AG09319 (cell line): ENCODE data around the gene MAD1L1.
A peak's percentile ranks its signal among the peaks of the same experiment; 100 is the strongest.

Source experiments
- DNase-seq: peaks from one replicate; pipeline ENCODE4 v3.0.0-alpha.2; 2010; ENCODE audit warnings: low read depth; ENCODE audit errors: extremely low read depth
- TF ChIP-seq, protein P1 (sequence below): IDR thresholded peaks from 2 replicates; pipeline ENCODE4 v1.5.1; 2011; ENCODE audit warnings: low read depth, mild to moderate bottlenecking, inconsistent platforms, low read length, moderate library complexity

Gene MAD1L1

DNA sequence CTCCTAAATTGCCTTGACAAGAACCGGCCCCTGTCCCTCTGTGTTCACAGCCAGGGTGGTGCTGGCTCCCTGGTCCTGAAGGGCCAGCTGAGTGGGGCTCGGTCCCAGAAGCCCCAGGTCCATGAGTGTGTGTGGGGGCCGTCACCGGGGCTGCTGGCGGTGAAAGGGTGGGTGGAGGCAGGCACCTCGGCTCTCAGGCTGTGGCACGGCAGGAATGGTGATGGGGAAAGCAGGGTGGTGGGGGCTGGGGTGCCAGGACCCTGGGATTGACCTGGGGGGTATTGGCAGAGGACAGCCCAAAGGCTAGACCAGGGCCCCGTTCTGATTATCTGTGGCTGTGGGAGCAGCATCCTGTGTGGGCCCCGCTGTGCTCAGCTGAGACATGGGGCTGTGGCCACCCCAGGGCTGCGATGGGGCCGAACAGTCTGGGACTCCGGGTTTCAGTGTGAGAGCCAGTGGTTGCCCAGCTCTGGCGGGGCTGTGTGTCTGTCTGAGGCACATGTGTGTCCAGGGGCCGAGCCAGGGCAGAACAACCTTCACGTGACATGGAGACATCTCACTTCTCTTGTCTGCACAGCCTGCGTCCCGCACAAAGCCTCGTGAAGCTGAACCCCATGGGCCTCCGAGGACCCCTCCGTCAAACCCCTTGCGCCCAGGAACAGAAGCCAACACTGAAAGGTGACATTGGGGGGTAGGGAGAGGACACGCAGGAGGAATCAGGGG is 418.5 kb downstream of the MAD1L1 start:
- DNase-seq: no peak
- TF ChIP-seq, protein P1, sequence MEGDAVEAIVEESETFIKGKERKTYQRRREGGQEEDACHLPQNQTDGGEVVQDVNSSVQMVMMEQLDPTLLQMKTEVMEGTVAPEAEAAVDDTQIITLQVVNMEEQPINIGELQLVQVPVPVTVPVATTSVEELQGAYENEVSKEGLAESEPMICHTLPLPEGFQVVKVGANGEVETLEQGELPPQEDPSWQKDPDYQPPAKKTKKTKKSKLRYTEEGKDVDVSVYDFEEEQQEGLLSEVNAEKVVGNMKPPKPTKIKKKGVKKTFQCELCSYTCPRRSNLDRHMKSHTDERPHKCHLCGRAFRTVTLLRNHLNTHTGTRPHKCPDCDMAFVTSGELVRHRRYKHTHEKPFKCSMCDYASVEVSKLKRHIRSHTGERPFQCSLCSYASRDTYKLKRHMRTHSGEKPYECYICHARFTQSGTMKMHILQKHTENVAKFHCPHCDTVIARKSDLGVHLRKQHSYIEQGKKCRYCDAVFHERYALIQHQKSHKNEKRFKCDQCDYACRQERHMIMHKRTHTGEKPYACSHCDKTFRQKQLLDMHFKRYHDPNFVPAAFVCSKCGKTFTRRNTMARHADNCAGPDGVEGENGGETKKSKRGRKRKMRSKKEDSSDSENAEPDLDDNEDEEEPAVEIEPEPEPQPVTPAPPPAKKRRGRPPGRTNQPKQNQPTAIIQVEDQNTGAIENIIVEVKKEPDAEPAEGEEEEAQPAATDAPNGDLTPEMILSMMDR: no peak

DNA sequence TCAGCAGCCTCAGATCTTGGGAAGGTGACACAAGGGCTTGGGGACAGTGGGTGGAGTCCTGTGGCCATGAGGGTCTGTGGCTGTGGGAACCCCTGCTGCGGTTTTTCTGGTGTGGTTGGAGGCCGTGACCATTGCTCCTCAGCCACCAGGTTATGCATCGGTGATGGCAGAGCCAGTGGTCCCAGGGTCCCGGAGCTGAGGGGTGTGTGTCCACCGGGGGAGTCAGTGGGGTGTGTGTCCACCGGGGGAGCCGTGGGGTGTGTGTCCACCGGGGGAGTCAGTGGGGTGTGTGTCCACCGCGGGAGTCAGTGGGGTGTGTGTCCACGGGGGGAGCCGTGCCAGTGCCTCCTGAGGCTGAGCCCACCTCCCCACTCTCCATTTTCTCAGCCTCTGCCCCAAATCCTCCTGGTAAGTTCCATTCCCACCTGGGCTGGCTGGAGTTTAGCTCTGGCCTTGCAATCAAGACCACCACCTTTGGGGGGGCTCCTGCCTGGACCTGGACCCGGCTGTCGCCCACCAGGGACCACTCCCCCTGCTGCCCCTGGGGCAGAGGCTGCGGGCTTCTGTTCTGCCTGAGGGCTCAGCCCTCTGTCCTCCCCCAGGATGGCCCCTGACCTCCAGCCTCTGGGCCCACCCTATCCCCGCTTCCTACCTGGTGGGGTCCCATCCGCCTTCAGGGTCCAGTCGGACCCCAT is 419.2 kb downstream of the MAD1L1 start:
- no peak for DNase-seq
- TF ChIP-seq, protein P1: no peak

DNA sequence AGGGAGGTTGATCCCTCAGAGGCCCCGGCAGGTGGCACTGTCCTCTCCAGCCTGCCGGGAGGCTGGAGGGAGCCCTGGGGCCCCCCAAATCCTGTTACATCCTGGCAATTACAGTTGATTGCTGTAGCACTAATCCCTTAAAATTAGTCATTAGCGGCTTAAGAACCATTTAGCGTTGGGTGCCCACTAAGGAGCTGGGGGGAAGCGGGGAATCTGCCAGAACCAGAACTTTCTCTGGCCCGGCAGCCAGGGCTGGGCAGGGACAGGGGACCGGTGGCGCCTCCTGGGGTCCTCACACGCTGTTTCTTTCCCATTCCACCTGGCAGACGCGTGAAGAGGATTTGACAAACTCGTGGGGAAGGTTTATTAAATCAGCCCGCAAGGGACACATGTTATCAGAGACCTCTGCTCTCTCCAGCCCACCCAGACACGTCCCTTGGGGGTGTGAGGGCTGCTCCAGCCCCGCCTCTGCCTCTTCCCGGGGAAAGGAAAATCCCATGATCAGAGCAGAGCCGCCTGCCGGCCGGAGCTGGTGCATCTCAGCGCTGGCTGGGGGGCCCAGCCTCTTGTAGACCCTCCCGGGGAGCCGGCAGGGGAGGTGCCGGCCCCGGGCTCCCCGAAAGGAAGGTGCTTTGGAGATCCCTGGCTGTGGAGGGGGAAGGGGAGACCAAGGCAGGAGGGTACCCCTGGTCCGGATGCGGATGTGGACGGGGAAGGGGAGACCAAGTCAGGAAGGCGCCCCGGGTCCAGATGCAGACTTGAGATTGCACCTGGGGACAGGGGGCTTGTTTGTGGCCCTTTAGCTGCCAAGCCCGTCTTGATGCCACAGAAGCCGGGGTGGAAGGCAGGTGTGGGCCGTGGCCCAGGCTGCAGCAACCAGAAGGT is 420.0 kb downstream of the MAD1L1 start:
- DNase-seq: no peak

DNA sequence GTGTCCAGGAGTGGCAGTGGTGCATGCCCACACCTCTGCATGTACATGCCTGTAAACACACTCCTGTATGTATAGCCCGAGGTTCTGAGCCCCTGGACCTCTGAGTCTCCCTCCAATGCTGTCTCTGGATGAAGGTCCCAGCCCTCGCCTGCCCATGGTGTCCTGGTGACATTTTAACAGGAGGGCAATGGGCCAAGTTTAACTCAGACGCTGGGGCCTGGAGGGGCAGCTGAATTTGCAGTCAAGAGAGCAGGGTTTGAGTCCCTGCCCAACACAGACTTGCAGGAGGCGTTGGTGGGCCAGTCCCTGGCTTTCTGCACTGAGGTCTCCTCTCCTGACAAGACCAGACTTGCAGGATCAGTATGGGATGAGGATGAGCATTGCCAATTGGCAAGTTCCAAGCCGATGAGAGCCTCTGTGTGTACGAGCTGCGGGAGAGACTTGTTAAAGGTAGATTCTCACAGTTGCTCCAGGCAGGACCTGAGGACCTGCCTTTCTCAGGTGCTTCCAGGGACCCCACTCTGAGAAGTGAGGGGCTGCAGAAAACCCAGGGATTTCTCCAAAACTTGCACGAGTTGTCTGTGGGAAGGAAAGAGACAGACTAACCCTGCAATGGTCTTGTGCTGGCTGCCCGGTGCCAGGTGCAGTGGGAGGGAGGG is 420.8 kb downstream of the MAD1L1 start:
- DNase-seq: no peak
- TF ChIP-seq, protein P1: no peak

More for the DNA sequence above, 420.0 kb downstream of the MAD1L1 start:
- TF ChIP-seq, protein P1: peak; percentile 3

DNA sequence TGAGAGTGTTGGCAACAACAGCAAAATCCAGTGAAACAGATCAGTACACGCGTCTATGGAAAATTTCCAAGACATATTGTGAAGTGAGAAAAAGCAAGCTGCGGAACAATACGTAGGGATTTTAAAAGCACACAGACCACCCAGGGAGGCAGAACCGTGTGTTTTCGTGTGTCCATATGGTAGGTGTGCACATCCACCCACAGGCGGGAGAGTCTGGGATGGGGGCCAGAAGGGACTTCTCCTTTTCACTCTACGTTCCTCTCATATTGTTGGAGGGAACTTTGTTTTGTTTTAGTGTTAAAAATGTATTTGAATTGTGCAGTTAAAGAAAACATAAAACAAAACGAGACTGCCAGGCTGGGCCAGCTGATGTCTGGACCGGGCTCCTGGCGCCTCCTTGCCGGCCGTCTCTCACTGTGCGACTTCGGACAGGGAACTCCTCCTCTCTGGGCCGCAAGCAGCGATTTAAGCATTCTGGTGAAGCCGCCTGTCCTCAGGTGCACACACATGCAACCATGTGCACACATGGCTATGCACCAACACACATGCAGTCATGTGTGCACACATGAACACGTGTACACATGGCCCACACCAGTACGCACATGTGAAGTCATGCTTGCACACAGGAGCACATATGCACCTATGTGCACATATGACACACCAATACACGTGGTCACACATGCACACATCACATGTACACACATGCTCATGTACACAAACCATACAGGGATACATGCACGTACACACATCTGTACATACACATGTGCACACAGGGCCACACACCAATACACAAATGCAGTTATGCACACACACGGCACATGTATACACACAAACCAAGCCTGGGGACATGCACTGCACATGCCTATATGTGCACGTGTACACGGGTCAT is 421.5 kb downstream of the MAD1L1 start:
- TF ChIP-seq, protein P1: no peak
- DNase-seq: no peak

DNA sequence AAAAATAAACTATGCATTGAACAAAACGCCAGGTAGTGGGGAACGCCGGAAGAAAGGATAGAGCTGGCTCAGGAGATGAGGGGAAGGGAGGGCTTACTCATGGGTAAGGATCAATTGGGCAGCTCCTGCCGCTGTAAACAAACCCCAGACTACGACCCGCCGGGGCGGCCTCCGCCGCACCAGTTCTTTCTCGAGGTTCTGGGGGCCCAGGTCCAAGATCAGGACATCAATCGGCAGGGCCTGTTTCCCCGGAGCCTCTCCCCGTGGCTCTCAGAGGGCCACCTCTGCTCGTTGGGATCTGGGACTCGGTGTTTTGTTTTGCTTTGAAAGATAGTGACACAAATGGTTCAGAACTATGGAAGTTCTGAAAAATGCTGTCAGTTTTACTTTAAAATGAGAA is 422.2 kb downstream of the MAD1L1 start:
- no peak for DNase-seq
- TF ChIP-seq, protein P1: no peak
